Measurements from ENCODE around the gene PAPSS1. TPM values are rescaled to one million over a fixed set of nuclear protein-coding genes. Genes with fewer than 3 reads are reported as not detected.

PAPSS1 gene
- total RNA-seq, 1 experiment from 2014 or later = 83.6 TPM

DNA sequence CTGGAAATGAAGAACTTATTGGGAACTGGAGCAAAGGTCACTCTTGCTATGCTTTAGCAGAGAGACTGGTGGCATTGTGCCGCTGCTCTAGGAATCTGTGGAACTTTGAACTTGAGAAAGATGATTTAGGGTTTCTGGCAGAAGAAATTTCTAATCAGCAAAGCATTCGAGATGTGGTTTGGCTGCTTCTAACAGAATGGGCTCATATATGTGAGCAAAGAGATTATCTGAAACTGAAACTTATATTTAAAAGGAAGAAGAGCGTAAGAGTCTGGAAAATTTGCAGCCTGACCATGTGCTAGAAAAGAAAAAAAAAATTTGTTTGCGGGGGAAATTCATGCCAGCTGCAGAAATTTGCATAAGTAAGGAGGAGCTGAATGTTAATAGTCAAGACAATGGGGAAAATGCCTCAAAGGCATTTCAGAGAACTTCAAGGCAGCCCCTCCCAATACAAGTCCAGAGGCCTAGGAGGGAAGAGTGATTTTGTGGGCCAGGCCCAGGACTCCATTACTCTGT is 35.9 kb upstream of the PAPSS1 start:
- Histone ChIP-seq H4K20me1 (ENCODE audit: control insufficient read depth, insufficient read depth, insufficient read length) (no peaks in the 10 kb centered on the region), H2BK12ac (ENCODE audit: insufficient read length, low read depth, low read length) (no peak overlapping the region), H3K79me1 (ENCODE audit: insufficient read depth, low read depth, low read length, poor library complexity, severe bottlenecking) (no peaks in the 10 kb centered on the region), H3K18ac (ENCODE audit: insufficient read length, low read depth, low read length) (no peak overlapping the region), H3K9ac (ENCODE audit: extremely low read depth, insufficient read length, low read length) (no peak overlapping the region), H2AK5ac (ENCODE audit: insufficient read length, low read length) (no peak overlapping the region), H4K5ac (ENCODE audit: insufficient read length, low read depth, low read length) (no peak overlapping the region), H3K27me3 (ENCODE audit: insufficient read depth, low read length) (no peaks in the 10 kb centered on the region), H3K23me2 (ENCODE audit: insufficient read length, low read depth, low read length, poor library complexity, severe bottlenecking) (no peaks in the 10 kb centered on the region), H3K56ac (ENCODE audit: insufficient read length, low read depth, low read length) (no peak overlapping the region), H2BK5ac (ENCODE audit: insufficient read length, low read length) (no peak overlapping the region), H2BK120ac (ENCODE audit: low read depth, low read length, poor library complexity, severe bottlenecking) (no peak overlapping the region), H4K8ac (replicated peaks; ENCODE audit: insufficient read length, low read depth, low read length) (no peak overlapping the region), H3T11ph (ENCODE audit: low read length) (no peak overlapping the region), H3K23ac (ENCODE audit: insufficient read length, low read depth, low read length) (no peak overlapping the region), H3K4me1 (ENCODE audit: insufficient read depth, low read length) (peaks cover 5% of the 10 kb centered on the region; the same call in 1 of the 2 replicates), H2BK20ac (ENCODE audit: low read depth, low read length, poor library complexity, severe bottlenecking) (no peak overlapping the region), H2BK15ac (ENCODE audit: low read depth, low read length) (no peak overlapping the region), H3K27ac (ENCODE audit: insufficient read length, low read depth, low read length) (no peak overlapping the region), H2AFZ (ENCODE audit: low read length) (no peak overlapping the region), H3K79me2 (ENCODE audit: insufficient read depth, low read length) (no peaks in the 10 kb centered on the region), H3K4me2 (ENCODE audit: insufficient read depth, insufficient read length, low read length) (no peak overlapping the region), H4K91ac (ENCODE audit: insufficient read length, low read depth, low read length) (no peak overlapping the region), H3K4ac (ENCODE audit: low read depth, low read length) (no peak overlapping the region), H3K9me3 (ENCODE audit: control insufficient read depth, low read depth, low read length) (no peaks in the 10 kb centered on the region), H3K14ac (ENCODE audit: insufficient read depth, low read length) (no peak overlapping the region)
- peak; percentile 33 for DNase-seq
- no CpG with 5 or more reads among the region's 4 CpGs for WGBS (ENCODE audit: extremely low coverage, insufficient read length, low lambda C conversion rate)
- no peaks in the 10 kb centered on the region; the same call in 1 of the 2 replicates for H3K27me3 Mint-ChIP-seq (ENCODE audit: low read depth)
- TF ChIP-seq, protein P1, sequence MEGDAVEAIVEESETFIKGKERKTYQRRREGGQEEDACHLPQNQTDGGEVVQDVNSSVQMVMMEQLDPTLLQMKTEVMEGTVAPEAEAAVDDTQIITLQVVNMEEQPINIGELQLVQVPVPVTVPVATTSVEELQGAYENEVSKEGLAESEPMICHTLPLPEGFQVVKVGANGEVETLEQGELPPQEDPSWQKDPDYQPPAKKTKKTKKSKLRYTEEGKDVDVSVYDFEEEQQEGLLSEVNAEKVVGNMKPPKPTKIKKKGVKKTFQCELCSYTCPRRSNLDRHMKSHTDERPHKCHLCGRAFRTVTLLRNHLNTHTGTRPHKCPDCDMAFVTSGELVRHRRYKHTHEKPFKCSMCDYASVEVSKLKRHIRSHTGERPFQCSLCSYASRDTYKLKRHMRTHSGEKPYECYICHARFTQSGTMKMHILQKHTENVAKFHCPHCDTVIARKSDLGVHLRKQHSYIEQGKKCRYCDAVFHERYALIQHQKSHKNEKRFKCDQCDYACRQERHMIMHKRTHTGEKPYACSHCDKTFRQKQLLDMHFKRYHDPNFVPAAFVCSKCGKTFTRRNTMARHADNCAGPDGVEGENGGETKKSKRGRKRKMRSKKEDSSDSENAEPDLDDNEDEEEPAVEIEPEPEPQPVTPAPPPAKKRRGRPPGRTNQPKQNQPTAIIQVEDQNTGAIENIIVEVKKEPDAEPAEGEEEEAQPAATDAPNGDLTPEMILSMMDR (conservative IDR thresholded peaks at IDR 0.05) = no peak
- H3K27ac Mint-ChIP-seq = peak overlapping the region in 1 of 3 experiments; percentile 48; a peak in 1 of 7 replicates
- H3K36me3 Mint-ChIP-seq (ENCODE audit: insufficient read depth in 1 of 3, low read depth in 3 of 3) = peaks cover 7 to 25% (median 9%) of the 10 kb centered on the region in 3 experiments
- no peak overlapping the region for H3K4me3 Mint-ChIP-seq
- peaks cover 19 to 25% of the 10 kb centered on the region in 2 experiments for H3K4me1 Mint-ChIP-seq
- peaks cover 23 to 24% of the 10 kb centered on the region in 2 experiments for H3K9me3 Mint-ChIP-seq

Measured in H9 (cell line).